Measurements from ENCODE around the gene UPB1.

Gene UPB1

DNA sequence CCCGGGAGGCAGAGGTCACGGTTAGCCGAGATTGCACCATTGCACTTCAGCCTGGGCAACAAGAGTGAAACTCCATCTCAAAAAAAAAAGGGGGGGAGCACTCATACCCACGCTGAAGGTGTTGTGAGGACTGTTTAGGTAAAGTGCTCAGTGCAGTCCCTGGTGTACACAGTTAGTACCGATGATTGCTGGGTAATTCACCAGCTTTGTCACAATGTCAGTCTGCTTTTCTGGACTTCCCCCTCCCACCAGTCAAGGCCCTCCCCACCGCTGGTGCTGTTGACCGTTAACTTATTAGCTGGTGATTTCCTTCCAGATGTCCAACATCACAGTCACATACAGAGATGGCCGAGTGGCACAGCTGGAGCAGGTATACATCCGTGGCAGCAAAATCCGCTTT is 72.5 kb downstream of the UPB1 start:
- DNase-seq, result no peak

DNA sequence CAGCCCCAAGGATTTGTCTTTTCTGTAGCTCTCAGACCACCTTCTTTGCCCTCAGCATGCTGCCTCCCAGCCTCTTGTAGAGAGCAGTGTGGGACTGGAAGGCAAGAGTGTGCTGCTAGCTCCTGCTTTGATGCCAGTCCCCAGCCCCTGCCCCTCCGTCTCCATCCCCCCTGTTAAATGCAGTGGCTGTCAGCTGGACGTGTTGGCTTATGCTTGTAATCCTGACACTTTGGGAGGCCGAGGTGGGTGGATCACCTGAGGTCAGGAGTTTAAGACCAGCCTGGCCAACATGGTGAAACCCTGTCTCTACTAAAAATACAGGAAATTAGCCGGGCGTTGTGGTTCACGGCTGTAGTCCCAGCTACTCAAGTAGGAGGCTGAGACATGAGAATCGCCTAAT is 76.1 kb downstream of the UPB1 start:
- no peak for DNase-seq

DNA sequence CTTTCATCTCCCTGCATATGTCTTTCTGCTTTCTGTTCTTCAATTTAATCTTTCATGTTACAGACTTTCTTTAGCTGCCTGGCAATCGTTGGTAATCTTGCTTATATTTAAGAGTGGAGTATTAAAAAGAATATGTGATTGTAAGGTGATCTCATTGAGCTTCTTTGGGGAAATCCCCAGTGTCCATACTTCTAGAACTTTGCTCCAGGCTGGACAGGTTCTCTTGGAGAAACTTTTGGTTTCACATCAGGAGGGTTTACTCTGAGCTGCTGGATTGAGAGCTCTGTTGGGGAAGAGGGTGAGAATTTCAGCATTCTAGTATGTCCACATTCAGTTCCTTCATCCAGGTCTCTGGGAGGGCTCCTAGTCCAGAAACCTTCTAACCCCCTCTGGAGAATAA is 81.6 kb downstream of the UPB1 start:
- no peak for DNase-seq
